CD4-positive, alpha-beta T cell treated with Interleukin-15 for 1 hour (primary cell): ENCODE measurements around the gene MIS18BP1.
"Not testable (repeated sequence)": the region's sequence is repeated elsewhere in the genome, so short reads cannot be mapped to it uniquely, and the experiment has no call there.

ENCODE experiments used
- DNase-seq: peaks from one replicate; pipeline ENCODE4 v3.0.0-alpha.2; 2020

Gene MIS18BP1

DNA sequence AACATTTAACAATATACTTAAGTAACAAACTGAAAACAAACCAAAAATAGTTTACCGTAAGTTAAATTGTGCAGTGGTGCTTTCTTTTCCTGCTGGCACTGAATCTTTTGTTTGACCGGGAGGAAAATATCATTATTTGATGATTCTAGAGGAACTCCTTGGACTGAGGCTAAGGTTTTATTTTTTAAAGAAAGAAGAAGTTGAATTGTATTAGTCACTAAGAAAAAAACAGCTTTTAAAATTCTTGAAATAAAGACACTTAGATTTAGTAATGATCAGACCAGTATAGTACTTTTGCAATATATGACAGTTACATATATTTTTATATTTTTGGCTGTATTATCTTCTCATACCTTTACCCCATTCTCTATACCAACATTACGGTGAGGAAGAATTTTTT lies 10.3 kb downstream of the MIS18BP1 start:
- DNase-seq: no peak

DNA sequence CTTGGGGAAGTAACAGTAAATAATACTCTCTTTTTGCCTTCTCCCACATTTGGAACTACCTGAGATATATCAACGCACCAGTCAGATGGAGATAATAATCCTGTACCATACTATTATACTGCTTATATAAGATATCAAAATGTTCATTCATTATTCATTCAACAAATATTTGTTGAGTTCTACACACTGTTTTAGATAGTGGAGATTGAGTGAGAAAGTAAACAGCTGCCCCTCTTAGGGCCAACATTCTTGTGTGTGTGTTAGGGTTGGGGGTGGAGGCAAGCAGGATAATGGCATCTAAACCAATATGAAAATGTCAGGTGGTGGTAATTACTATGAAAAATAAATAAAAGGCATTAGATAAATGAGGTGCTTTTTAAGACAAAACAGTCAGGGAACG lies 14.0 kb downstream of the MIS18BP1 start:
- DNase-seq: no peak

DNA sequence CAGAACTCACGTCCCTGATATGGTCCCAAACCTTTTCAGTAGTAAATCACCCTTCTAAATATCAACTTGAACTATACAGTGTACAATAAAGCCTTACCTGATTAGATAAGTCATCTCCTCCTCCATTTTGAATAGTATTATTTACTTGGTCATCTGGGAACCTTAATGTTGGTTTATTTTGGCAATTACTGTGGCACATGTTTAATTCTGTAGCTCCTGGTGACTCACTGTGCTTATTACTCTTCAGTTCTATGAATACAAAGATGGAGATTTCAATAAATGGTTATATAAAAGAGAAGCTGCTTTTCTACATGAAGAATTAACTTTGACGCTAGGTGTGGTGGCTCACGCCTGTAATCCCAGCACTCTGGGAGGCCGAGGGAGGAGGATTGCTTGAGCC lies 25.4 kb downstream of the MIS18BP1 start:
- no peak for DNase-seq

DNA sequence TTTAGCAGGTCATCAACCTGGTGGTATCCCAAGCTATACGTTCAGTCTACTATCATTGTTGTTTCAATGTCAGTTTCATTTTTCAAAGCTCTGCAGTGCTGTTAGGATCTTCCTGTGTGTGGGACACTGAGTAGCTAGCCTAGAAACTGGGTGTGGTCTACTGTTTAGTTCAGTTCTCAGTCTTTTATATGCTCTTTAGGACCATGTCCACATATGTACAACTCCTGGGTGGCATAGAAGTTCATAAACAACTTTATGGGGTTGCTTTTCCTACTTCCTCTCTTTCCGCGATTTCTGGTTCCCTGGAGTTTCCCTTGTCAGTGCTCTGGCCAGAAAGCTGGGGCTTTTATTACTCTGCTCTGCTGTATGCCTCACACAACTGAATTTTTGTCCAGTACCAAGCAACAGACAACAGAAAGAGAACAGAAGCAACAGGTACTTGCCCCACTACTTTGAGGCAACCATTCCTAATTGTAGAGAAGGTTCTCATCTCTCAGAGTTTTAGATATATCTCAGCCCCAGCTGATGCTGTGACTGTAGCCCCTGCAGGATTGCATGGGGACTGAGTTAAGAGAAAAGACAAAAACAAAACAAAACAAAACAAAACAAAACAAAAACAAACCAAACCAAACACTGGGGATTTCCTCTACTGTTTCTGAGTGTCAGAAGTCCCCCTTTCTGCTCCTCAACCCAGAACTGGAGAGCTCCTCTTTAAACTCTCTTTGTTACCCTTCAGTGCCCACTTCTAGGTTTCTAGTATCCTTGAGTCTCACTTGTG lies 30.3 kb downstream of the MIS18BP1 start:
- DNase-seq: no peak

DNA sequence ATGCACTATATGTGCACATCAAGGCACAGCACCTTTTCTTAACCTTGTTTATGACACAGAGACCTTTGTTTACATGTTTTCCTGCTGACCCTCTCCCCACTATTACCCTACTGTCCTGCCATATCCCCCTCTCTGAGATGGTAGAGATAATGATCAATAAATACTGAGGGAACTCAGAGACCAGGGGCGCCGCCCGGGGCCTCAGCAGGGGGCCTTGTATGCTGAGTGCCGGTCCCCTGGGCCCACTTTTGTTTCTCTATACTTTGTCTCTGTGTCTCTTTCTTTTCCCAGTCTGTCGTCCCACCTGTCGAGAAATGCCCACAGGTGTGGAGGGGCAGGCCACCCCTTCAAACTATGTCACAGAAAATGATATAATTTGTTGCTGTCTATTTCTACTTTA lies 38.7 kb downstream of the MIS18BP1 start:
- DNase-seq: not testable (repeated sequence)

DNA sequence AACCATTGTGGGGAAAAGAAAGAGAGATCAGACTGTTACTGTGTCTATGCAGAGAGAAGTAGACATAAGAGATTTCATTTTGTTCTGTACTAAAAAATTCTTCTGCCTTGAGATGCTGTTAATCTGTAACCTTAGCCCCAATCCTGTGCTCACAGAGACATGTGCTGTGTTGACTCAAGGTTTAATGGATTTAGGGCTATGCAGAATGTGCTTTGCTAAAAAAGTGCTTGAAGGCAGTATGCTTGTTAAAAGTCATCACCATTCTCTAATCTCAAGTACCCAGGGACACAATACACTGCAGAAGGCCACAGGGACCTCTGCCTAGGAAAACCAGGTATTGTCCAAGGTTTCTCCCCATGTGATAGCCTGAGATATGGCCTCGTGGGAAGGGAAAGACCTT lies 39.3 kb downstream of the MIS18BP1 start:
- not testable (repeated sequence) for DNase-seq

DNA sequence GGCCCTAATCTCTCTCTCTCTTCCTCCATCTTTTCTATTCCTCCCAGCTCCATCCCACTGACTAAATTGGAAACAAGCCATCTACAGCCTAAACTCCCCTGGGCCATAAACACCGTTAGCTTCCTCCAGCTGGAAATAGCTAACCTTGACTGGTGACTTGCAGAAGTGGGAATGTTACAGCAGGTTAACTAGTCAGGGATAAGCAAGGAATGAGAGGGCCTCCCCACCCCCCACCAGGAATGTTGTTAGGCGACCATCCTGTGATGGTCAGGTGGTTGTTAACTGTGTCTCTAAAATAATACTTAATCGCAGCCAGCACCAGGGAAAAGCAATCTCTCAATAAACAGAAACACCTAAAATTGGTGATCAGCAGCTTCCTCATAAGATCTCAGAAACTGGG lies 40.8 kb downstream of the MIS18BP1 start:
- DNase-seq: no peak

DNA sequence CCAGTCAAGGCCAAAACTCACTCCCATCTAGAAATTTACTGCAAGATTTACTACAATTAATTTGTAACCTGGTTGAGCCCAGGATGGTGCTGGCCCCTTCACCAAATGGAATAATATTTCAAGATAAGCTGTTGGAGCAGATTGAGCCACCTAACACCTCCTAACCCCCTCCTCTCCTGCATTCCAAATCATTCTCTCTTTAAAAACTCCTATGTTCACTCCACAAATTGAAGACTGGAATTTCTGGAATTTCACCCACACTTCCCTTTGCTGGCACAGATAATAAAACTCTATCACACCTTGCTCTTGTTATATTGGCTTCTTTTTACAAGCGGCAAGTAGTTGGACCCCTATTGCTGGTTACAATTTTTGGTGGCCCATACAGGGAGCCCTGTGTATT lies 41.7 kb downstream of the MIS18BP1 start:
- DNase-seq: no peak

DNA sequence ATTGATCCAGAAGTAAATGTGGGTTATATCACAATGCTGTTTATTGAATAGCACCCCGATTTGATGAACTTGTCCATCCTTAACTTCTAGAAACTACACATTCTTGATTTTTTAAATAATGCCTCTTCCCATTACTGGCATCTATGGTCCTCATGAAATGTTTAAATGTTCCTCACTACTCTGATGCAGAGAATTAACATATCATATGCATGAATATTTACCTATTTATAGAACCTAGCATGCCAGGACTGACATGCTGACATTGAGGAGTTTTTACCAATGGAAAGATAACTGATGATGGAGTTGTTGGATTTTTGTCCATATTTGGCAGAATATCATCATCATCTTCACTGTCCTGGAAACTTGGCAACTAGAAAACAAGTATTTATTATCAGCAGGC lies 42.8 kb downstream of the MIS18BP1 start:
- no peak for DNase-seq

DNA sequence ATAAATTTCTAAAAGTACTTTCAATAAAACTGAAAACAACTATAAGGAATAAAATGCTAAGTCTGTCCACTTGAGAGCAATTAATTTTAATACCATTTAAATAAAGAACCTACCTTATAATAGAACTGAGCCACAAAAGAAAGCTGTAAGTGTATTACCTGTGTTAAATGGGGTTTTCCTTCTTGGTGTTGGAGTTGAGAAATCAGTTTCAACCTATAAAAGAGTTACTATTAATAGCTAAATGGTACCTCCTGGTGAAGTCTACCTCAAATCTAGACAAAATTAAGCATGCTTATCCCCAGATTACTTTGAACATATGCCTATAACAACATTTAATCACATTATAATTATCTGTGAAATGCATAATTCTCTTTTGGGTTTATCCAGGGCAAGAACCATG lies 48.8 kb downstream of the MIS18BP1 start:
- DNase-seq: no peak

DNA sequence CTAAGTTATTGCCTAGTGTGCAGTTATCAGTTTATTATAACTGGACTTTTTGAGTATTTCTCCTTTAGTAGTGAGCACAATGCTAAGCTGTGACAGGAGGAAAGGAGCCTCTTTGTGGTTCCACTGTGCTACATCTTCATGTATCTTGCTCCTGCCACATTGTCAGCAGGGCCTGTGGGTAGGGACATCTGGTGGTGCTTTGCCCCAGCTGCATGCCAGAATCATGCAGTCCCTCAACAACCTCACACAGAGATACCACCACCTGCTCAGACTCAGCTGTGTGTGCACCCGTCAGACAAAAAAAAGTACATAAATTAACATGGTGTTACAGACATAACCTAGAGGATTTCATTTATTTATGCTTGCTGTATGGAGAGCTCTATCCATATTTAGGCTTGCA lies 51.1 kb downstream of the MIS18BP1 start:
- peak; percentile 19 for DNase-seq

DNA sequence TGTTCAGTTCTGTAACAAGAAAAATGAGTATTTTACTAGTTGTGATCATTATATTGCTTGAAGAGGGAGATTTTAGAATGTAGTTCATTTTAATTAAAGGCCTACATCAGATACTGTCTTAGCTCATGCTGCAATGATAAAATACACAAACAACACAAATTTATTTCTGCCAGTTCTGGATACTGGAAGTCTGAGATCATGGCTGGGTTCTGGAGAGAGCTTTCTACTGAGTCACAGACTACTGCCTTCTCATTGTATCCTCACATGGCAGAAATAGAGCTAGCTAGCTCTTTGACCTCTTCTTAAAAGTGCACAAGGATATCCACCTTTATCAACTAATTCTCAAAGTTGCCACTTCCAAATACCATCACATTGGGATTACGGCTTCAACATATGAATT lies 53.8 kb downstream of the MIS18BP1 start:
- DNase-seq: no peak

DNA sequence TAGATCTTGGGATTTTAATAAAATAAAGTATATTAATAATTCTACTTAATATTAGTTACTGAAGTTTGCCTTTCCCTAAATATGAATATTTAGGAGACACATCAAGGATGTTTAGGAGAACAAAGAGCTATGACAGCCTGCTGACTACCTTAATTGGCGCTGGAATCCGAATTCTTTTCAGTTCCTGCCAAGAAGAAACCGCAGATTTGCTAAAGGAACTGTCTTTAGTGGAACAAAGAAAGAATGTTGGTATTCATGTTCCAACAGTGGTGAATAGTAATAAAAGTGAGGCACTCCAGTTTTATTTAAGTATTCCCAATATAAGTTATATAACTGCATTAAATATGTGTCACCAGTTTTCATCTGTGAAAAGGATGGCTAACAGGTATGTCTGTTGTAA lies 54.5 kb downstream of the MIS18BP1 start:
- DNase-seq: no peak

DNA sequence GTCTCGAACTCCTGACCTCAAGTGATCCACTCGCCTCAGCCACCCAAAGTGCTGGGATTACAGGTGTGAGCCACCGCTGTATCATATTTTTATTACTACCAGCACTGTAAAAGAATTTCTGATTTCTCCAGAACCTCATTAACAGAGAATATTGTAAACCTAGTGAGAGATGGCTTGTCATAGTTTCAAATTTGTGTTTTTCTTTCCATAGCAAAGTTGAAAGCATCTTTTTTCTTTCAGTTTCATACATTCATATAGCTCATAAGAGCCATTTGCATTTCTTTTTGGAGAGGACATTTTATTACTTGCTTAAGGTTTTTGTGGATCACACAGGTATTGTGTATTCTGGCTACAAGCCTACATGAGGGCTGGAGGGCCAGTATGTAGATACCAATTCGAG lies 58.0 kb downstream of the MIS18BP1 start:
- no peak for DNase-seq

DNA sequence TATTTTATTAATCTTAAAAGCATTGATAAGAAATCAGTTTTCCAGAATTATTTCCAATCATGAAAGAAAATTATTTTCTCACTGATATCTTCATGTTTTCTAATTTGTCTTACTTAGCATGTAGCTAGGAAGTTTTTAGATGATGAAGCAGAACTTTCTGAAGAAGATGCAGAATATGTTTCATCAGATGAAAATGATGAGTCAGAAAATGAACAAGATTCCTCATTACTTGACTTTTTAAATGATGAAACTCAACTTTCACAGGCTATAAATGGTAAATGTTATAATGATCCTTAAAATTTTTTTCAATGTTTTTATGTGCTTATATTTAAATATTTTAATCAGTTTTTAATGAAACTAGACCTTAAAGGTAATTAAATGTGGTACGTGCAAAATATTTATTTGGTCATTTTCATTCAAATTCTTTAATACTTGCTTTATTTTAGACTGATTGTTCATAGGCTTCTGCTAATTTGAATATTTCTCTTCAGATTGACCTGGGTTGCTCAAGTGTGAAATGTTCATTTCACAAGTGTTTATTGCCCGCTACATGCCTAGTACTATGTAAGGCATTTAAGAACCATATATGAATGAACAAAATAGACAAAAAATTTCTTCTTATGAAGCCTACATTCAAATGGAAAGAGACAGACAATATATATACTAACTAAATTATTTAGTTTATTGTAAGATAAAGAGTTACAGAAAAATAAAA lies 67.7 kb downstream of the MIS18BP1 start:
- DNase-seq: no peak

DNA sequence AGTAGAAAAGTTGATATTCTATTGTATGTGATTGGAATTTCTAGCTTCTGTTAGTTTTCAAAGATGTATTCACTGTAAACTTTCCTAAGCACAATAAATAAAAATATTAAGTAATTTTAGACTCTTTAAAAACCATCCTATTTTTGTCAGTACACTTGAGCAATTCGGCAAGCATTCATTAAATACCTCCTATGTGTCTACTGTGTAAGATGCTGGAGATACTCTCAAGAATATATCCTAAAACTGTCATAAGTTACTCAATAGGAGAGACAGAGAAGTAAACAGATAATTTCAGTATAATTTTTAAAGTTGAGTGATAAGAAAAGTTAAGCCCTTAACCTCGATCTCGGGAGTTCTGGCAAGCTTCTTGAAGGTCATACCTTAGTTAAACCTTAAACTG lies 71.2 kb downstream of the MIS18BP1 start:
- no peak for DNase-seq

DNA sequence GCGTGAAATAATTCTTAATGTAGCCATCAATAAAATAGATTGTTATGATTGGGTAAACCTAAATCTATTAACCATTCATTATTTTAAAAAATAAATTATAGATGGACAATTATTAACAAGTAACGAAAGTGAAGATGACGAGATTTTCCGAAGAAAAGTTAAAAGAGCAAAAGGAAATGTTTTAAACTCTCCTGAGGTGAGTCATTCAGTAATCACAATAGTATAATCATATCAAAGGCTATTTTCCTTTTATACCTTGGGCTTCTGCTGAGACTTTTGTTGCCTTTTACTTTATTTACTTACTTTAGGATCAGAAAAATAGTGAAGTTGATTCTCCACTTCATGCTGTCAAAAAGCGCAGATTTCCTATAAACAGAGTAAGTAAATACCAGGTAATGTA lies 71.7 kb downstream of the MIS18BP1 start:
- DNase-seq: no peak

DNA sequence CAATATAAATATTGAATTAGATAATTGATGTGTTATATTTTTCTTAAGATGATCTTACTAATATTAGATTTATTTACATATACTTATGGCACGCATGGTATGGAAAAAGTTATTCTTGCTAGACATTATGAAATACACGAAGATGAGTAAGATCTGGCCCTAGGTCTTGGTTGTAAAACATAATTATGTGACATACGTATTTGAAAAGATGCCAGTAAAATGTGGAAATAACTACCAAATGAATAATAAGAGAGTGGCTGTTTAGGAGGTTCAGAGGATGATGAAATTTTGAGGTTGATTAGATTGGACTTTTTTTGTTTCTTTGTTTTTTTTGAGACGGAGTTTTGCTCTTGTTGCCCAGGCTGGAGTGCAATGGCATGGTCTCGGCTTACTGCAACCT lies 75.9 kb downstream of the MIS18BP1 start:
- no peak for DNase-seq

DNA sequence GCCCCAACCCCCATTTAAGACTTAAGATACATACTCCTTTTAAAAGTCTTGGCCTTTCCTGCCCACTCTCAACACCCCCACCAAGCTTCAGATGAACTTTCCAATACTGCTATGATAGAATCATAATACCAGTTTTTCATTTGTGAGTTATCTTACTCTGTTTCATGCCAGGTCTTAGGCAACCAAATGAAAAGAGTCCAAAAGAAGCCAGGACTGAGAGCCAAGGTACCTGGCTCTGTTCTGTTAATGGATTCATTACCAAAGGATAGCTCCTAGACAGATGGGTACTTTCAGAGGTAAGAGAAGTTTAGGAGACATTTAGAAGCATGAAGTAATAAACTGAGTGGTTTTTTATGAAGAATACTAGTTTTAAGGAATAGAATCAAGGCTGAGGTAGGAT lies 83.1 kb downstream of the MIS18BP1 start:
- no peak for DNase-seq

DNA sequence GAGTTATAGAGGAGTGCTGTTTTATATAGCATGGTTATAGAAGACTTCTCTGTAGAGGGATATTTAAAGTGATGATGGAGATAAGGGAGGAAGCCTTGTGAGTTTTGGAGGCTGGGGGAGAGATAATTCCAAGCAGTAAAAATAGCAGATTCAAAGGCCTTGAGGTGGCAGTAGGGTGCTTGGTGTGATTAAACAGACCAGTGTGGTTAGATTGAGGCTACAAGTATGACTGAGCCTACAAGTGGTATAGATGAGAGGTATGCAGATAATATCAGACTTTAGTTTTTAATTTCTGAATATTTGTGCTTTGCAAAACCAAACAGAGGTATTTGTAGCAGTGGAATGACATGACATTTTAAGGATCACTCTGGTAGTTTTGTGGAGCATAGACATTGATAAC lies 96.9 kb downstream of the MIS18BP1 start:
- no peak for DNase-seq
